IPS-11a (cell line): ENCODE data around the gene CACNA1I.

Source experiments
- H3K4me3 ChIP-seq: one replicate; pipeline ENCODE4 v1.5.1; 2013; ENCODE audit warnings: low read depth, low read length, control low read depth

The CACNA1I gene

GRCh38 chr22:39713799-39714290 is 143.3 kb downstream of the CACNA1I start:
- H3K4me3 ChIP-seq = no peak overlapping the region

GRCh38 chr22:39714321-39714720 is 143.8 kb downstream of the CACNA1I start:
- H3K4me3 ChIP-seq = no peak overlapping the region

- no peak overlapping the region for H3K4me3 ChIP-seq
These were observed 145.4 kb downstream of the CACNA1I start for GRCh38 chr22:39715778-39716495.

GRCh38 chr22:39716534-39716933 is 146.0 kb downstream of the CACNA1I start:
- no peak overlapping the region for H3K4me3 ChIP-seq

GRCh38 chr22:39717099-39717498 is 146.5 kb downstream of the CACNA1I start:
- H3K4me3 ChIP-seq = no peak overlapping the region

GRCh38 chr22:39718206-39718605 is 147.7 kb downstream of the CACNA1I start:
- H3K4me3 ChIP-seq = no peak overlapping the region

GRCh38 chr22:39718921-39719475 is 148.4 kb downstream of the CACNA1I start:
- no peak overlapping the region for H3K4me3 ChIP-seq

GRCh38 chr22:39719559-39720450 is 149.3 kb downstream of the CACNA1I start:
- no peak overlapping the region for H3K4me3 ChIP-seq

- no peak overlapping the region for H3K4me3 ChIP-seq
These were observed 150.9 kb downstream of the CACNA1I start for GRCh38 chr22:39721206-39722031.

- H3K4me3 ChIP-seq = no peak overlapping the region
These were observed 151.4 kb downstream of the CACNA1I start for GRCh38 chr22:39722032-39722325.

GRCh38 chr22:39722501-39722900 is 151.9 kb downstream of the CACNA1I start:
- H3K4me3 ChIP-seq = no peak overlapping the region

GRCh38 chr22:39723463-39723862 is 152.9 kb downstream of the CACNA1I start:
- no peak overlapping the region for H3K4me3 ChIP-seq

GRCh38 chr22:39723899-39724351 is 153.4 kb downstream of the CACNA1I start:
- H3K4me3 ChIP-seq = no peak overlapping the region

GRCh38 chr22:39724390-39724789 is 153.8 kb downstream of the CACNA1I start:
- H3K4me3 ChIP-seq = no peak overlapping the region

GRCh38 chr22:39724857-39725256 is 154.3 kb downstream of the CACNA1I start:
- no peak overlapping the region for H3K4me3 ChIP-seq

- no peak overlapping the region for H3K4me3 ChIP-seq
These were observed 154.9 kb downstream of the CACNA1I start for GRCh38 chr22:39725351-39726035.

- no peak overlapping the region for H3K4me3 ChIP-seq
These were observed 157.0 kb downstream of the CACNA1I start for GRCh38 chr22:39727541-39727940.

GRCh38 chr22:39728236-39728860 is 157.8 kb downstream of the CACNA1I start:
- no peak overlapping the region for H3K4me3 ChIP-seq

GRCh38 chr22:39729141-39729934 is 158.8 kb downstream of the CACNA1I start:
- H3K4me3 ChIP-seq = no peak overlapping the region
